ENCODE measurements around the gene STK32B.

The STK32B gene

DNA sequence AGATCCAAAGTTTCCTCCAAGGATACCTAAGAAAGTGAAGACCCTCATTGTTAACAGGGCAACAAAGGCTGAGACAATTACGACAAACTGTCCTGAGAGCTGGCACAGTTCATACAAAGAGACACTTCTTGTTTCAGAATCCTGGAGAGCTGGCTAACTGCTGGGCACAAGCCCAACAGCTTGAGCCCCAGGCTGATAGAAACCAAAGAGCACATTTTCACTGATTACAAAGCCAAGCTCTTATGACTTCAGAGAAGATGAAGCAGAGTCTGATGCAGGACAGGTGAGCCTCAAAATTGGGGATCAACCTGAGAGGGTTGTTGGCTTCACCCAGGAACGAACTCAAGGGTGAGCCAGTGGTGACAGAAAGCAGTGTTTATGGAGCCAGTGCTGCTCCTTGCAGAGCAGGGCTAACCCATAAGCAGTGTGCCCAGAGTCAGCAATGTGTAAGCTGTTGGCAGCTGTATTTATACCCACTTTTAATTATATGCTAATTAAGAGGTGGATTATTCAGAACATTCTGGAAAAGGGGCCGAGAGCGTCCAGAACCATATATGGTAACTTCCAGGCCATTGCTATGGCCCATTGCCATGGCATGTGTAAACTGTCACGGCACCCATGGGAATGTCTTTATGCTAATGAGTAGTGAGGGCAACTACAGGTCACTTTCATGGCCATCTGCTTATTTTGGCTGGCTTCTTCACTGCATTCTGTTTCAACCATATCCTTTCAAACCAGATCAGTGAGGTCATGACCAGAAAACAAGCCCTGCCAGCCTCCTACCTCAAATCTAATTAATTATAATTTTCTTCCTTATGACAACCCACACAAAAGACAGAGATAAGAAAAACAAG, 473.4 kb downstream of the STK32B start:
- H3K4me3 Mint-ChIP-seq, result no peak overlapping the region
- no peaks in the 10 kb centered on the region for H3K27me3 Mint-ChIP-seq
- H3K4me1 Mint-ChIP-seq (ENCODE audit: low read depth), result no peaks in the 10 kb centered on the region
- H3K36me3 Mint-ChIP-seq (ENCODE audit: low read depth), result no peaks in the 10 kb centered on the region
- H3K27ac Mint-ChIP-seq, result no peak overlapping the region
- peaks cover 13% of the 10 kb centered on the region for H3K9me3 Mint-ChIP-seq

DNA sequence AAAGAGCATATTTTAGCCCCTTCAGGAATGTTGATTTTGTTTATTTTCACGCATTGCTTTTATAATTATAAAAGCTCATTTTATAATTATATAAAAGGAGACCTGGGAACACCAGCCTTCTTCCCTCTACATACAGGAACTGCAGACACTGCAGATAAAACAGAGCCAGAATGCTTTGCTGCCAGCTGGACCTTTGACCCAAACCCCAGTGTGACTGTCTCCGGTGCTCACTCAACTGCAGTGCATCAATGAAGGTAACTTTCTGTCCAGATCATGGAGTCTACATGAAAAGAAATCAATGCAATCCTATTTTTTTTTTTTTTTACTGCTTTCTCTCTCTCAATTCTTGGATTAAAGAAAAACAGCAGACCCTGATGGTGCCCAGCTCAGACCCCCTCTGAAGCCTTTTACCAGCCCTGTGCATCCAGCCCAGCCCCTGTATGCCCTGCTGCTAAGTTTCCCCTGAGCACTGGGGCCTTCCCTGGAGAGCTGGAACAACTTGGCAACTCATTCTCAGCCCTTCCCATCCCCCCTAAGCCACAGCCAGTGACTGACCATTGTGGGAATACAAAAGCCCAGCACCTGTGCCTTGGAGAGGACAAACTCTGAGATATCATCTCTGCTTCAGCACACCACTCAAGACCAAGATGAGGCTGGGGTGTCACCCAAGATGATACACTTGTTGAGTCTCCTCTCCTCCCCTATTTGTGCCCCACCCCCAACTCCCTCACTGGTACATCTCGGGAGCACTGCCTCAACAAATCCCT, 475.0 kb downstream of the STK32B start:
- H3K9me3 Mint-ChIP-seq, result peaks cover 7% of the 10 kb centered on the region
- no peaks in the 10 kb centered on the region for H3K4me1 Mint-ChIP-seq (ENCODE audit: low read depth)
- H3K27ac Mint-ChIP-seq, result no peak overlapping the region
- no peaks in the 10 kb centered on the region for H3K27me3 Mint-ChIP-seq
- H3K36me3 Mint-ChIP-seq (ENCODE audit: low read depth), result no peaks in the 10 kb centered on the region
- no peak overlapping the region for H3K4me3 Mint-ChIP-seq

DNA sequence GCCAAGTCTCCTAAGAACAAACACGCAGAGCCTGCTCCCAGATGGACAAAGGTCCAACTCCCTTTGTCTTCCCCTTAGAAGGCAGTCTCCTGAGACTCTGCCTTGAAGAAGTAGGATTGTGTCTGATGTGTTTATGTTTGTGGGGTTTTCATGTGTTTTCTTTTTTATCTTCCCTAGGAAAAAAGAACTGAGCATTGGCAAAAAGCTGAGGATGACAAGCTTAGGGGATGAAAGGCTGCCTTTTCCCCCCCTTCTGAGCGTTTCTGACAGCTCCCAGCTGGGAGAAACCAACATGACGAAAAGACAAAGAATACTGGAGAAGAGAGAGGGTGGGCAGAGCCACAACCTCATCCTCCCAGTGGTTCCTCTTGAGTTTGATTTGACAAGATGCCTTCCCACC, 475.9 kb downstream of the STK32B start:
- Mint-ChIP-seq H3K9me3 (peaks cover 7% of the 10 kb centered on the region), H3K27me3 (no peaks in the 10 kb centered on the region), H3K27ac (no peak overlapping the region), H3K4me1 (ENCODE audit: low read depth) (no peaks in the 10 kb centered on the region), H3K4me3 (no peak overlapping the region), H3K36me3 (ENCODE audit: low read depth) (no peaks in the 10 kb centered on the region)

DNA sequence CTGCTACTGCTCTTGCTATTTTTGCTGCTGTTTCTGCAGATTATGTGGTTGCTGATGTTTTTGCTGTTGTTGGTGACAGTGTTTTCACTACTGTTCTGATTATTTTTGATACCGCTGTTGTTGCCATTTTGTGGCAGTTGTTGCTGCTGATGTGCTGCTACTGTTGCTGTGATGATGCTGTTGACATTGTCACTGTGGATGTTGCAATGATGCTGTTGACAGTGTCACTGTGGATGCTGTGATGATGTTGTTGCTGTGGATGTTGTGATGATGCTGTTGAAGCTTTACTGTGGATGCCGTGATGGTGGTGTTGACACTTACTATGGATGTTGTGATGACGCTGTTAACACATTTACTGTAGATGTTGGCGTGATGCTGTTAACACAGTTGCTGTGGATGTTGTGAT, 476.8 kb downstream of the STK32B start:
- H3K9me3 Mint-ChIP-seq, result peaks cover 7% of the 10 kb centered on the region
- no peaks in the 10 kb centered on the region for H3K4me1 Mint-ChIP-seq (ENCODE audit: low read depth)
- H3K27me3 Mint-ChIP-seq, result no peaks in the 10 kb centered on the region
- no peaks in the 10 kb centered on the region for H3K36me3 Mint-ChIP-seq (ENCODE audit: low read depth)
- no peak overlapping the region for H3K27ac Mint-ChIP-seq
- H3K4me3 Mint-ChIP-seq, result no peak overlapping the region

DNA sequence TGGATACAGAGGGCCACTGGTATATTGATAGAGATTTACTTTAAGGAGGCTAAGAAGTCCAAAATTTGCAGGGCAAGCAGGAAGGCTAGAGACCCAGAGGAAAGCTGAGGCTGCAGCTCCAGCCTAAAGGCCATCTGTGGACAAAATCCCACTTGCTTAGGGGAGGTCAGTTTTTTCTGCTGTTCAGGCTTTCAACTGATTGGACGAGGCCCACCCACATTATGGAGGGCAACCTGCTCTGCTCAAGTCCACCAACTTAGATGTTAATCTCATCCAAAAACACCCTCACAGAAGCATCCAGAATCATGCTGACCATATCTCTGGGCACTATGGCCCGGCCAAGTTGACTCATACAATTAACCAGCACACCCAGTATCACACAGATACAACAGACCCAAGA, 480.8 kb downstream of the STK32B start:
- Mint-ChIP-seq H3K9me3 (peaks cover 22% of the 10 kb centered on the region), H3K4me1 (ENCODE audit: low read depth) (no peaks in the 10 kb centered on the region), H3K36me3 (ENCODE audit: low read depth) (no peaks in the 10 kb centered on the region), H3K27ac (no peak overlapping the region), H3K4me3 (no peak overlapping the region), H3K27me3 (no peaks in the 10 kb centered on the region)

DNA sequence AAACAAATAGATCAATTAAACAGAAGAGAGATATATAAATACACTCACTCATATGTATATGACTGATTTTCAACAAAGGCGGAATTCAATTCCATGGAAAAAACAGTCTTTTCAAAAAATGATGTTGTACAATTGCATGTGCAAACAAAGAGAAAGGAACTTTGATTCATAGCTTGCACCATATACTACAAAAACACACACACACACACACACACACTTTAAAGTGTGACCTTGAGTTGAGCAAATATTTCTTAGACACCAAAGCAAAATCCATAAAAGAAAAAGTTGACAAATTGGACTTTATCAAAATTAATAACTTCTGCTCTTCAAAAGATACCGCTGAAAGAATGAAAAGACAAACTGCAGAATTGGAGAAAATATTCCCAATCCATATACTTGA, 488.3 kb downstream of the STK32B start:
- Mint-ChIP-seq H3K27ac (no peak overlapping the region), H3K4me1 (ENCODE audit: low read depth) (no peaks in the 10 kb centered on the region), H3K27me3 (no peaks in the 10 kb centered on the region), H3K36me3 (ENCODE audit: low read depth) (no peaks in the 10 kb centered on the region), H3K4me3 (no peak overlapping the region), H3K9me3 (peaks cover 7% of the 10 kb centered on the region)

DNA sequence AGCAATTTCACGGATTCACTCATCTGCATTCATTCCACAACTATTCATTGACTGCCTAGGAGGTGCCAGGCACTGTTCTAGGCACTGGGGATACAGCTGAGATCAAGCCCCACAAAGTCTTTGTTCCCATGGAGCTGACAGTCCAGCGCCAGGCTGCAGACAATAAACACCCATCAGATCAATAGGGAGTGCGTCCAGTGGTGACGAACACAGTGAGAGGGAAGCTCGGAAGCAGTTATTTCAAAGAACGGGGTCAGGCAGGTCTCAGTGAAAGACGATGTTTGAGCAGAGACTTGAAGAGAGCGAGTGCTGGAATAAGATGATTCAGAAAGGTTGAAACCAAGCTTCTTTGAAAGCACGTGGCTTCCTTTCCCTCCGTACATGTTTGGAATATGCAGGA, 489.9 kb downstream of the STK32B start:
- no peaks in the 10 kb centered on the region for H3K27me3 Mint-ChIP-seq
- H3K4me1 Mint-ChIP-seq (ENCODE audit: low read depth), result no peaks in the 10 kb centered on the region
- H3K4me3 Mint-ChIP-seq, result no peak overlapping the region
- no peak overlapping the region for H3K27ac Mint-ChIP-seq
- H3K9me3 Mint-ChIP-seq, result no peaks in the 10 kb centered on the region
- H3K36me3 Mint-ChIP-seq (ENCODE audit: low read depth), result no peaks in the 10 kb centered on the region

DNA sequence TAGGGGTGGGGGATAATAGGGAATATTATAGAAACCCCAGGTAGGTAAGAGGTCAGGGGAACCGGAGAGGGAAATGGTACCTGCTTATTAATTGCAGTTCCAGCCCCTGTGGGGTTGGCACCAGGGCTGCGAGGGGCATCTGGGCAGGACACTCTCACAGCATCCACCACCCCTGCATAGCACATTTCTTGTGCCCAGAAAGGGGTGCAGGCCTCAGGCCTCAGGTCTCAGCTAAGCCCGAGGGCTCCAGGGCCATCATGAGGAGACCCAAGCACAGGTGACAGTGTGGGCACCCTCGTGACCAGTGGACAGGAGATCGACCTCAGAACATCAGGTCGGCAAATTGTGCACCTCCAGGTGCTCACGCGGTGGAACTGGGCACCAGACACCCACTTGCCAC, 492.4 kb downstream of the STK32B start:
- Mint-ChIP-seq H3K27me3 (no peaks in the 10 kb centered on the region), H3K36me3 (ENCODE audit: low read depth) (no peaks in the 10 kb centered on the region), H3K27ac (no peak overlapping the region), H3K4me1 (ENCODE audit: low read depth) (no peaks in the 10 kb centered on the region), H3K4me3 (no peak overlapping the region), H3K9me3 (no peaks in the 10 kb centered on the region)

DNA sequence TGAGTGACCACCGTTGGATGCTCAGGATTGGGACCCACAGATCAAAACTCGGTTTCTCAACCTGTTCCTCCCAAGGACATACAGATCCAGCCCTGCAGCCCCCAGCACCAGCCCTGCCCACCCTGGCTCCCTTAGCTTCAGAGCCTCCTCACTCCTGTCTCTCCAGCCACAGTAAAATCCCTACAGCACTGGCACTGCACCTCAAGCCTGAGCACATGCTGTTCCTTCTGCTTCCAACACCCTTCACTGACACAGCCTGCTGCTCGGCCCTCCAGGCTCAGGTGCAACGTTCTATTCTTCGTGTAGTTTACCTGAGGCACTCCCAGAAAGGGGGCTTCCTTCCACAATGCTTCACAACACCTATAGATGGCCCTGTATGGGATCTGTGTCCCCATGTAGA, 493.5 kb downstream of the STK32B start:
- H3K27ac Mint-ChIP-seq, result no peak overlapping the region
- no peaks in the 10 kb centered on the region for H3K36me3 Mint-ChIP-seq (ENCODE audit: low read depth)
- H3K4me3 Mint-ChIP-seq, result no peak overlapping the region
- H3K9me3 Mint-ChIP-seq, result peaks cover 2% of the 10 kb centered on the region
- H3K27me3 Mint-ChIP-seq, result peaks cover under 1% of the 10 kb centered on the region
- no peaks in the 10 kb centered on the region for H3K4me1 Mint-ChIP-seq (ENCODE audit: low read depth)

DNA sequence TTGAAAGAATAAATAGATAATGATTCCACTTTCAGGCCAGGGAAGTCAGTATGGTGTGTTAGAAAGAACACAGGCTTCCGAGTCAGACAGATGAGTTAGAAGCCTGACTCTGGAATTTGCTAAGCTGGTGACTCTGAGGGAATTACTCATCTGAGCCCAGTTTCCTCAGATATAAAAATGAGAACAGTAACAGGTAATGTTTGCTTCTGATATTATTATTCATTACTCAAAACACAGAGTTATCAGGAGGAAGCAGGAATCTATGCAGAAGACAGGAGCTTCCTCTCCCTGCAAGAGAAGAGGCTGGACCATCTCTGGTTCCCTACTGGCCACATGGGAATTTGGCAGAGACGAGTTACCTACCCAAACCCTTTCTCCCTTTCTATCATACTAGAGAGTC, 494.0 kb downstream of the STK32B start:
- no peaks in the 10 kb centered on the region for H3K4me1 Mint-ChIP-seq (ENCODE audit: low read depth)
- H3K27me3 Mint-ChIP-seq, result peaks cover 4% of the 10 kb centered on the region
- H3K27ac Mint-ChIP-seq, result no peak overlapping the region
- no peaks in the 10 kb centered on the region for H3K36me3 Mint-ChIP-seq (ENCODE audit: low read depth)
- H3K4me3 Mint-ChIP-seq, result no peak overlapping the region
- peaks cover 7% of the 10 kb centered on the region for H3K9me3 Mint-ChIP-seq

DNA sequence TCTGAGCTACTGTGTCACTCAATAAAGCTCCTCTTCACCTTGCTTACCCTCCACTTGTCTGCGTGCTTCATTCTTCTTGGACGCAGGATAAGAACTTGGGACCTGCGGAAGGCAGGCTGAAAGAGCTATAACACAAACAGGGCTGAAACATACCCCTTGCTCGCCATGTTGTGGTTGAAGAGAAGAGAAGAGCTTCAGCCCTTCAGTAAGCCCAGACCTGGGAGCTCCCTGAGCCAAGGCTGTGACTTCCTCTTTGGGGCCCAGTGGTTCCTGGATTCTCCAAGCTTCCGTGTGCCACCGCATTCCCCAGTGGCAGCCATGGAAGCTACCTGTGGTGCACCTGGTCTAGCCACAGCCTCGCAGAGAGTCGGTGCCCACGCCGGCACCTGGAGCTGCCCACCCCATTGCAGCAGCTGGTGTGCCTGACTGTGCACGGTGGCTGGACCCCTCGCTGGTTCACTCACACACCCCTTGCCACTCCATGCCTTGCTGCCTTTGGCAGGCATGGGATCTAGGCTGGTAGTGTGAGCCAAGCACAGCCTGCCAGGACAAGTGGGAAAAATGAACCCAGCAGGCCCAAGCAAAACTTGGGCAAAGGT, 496.5 kb downstream of the STK32B start:
- peaks cover 4% of the 10 kb centered on the region for H3K27me3 Mint-ChIP-seq
- no peaks in the 10 kb centered on the region for H3K4me1 Mint-ChIP-seq (ENCODE audit: low read depth)
- H3K4me3 Mint-ChIP-seq, result no peak overlapping the region
- no peak overlapping the region for H3K27ac Mint-ChIP-seq
- peaks cover 9% of the 10 kb centered on the region for H3K9me3 Mint-ChIP-seq
- H3K36me3 Mint-ChIP-seq (ENCODE audit: low read depth), result no peaks in the 10 kb centered on the region

Data from stimulated activated naive CD8-positive, alpha-beta T cell treated with anti-CD3 and anti-CD28 coated beads, Interleukin-15, Interleukin-2, amounts not matched to agents 100 ng/mL and 50 ng/mL, for 24 hours (primary cell).